Calu3 (cell line): ENCODE data around the gene CD200R1. TPM values are rescaled to one million over a fixed set of nuclear protein-coding genes. Genes with fewer than 3 reads are reported as not detected.

ENCODE experiments used
- BruUV-seq: library from RNA; stranded (reverse); fragments of 400-500 nt; replicated peaks from 2 replicates; lab custom pipeline; 2021; lab: Mats Ljungman, UMichigan
- CTCF ChIA-PET: fragments of 300-600 bp; sonication (Branson Sonifier 250); formaldehyde crosslinking; loops from one replicate; lab custom pipeline; 2022; ENCODE audit warnings: antibody characterized with exemption; lab: Charles Lee
- DNase-seq: peaks from one replicate; pipeline ENCODE4 v3.0.0; 2022
- H3K27ac Mint-ChIP-seq: one replicate; pipeline ENCODE4 v1.8.0; 2022; ENCODE audit warnings: mixed read lengths; ENCODE audit not compliant: unreplicated experiment
- H3K27me3 Mint-ChIP-seq: one replicate; pipeline ENCODE4 v1.8.0; 2022; ENCODE audit warnings: mixed read lengths; ENCODE audit not compliant: unreplicated experiment
- H3K36me3 Mint-ChIP-seq: one replicate; pipeline ENCODE4 v1.8.0; 2022; ENCODE audit warnings: mild to moderate bottlenecking, moderate library complexity, mixed read lengths; ENCODE audit not compliant: insufficient read depth, unreplicated experiment
- H3K4me1 Mint-ChIP-seq: one replicate; pipeline ENCODE4 v1.8.0; 2022; ENCODE audit warnings: mild to moderate bottlenecking, low read depth, mixed read lengths; ENCODE audit not compliant: unreplicated experiment
- H3K4me3 Mint-ChIP-seq: one replicate; pipeline ENCODE4 v1.8.0; 2022; ENCODE audit warnings: mild to moderate bottlenecking, low read depth, moderate library complexity, mixed read lengths; ENCODE audit not compliant: unreplicated experiment
- H3K9me3 Mint-ChIP-seq: one replicate; pipeline ENCODE4 v1.8.0; 2022; ENCODE audit warnings: low read depth, mixed read lengths; ENCODE audit not compliant: unreplicated experiment
- intact Hi-C: fragments of 100-400 bp; cut with micrococcal nuclease; formaldehyde crosslinking; loops from one replicate; pipeline ENCODE4 v1.10.0; 2022; ENCODE audit not compliant: unreplicated experiment
- total RNA-seq: library from RNA; stranded (reverse); gene quantifications from 2 replicates; pipeline ENCODE4 v1.2.3, GENCODE V29; 2022
- TF ChIP-seq, protein P1 (sequence below): fragments of 200-600 bp; IDR thresholded peaks from one replicate; pipeline ENCODE4 v1.8.0; 2022; ENCODE audit warnings: antibody characterized with exemption; ENCODE audit not compliant: unreplicated experiment

The CD200R1 gene
- total RNA-seq, 1 experiment from 2014 or later, result not detected

DNA sequence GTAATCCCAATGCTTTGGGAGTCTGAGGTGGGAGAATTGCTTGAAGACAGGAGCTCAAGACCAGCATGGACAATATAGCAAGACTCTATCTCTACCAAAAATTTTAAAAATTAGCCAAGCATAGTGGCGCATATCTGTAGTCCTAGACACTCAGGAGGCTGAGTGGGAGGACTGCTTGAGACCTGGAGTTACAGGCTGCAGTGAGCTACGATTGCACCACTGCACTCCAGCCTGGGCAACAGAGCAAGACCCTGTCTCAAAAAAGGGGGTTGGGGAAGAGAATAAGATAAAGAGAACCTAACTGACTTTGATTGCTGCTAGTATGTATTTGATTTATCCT lies 755 bp downstream of the CD200R1 start:
- BruUV-seq, result no TSS peak
- CTCF ChIA-PET, result no interaction called here
- no peak for DNase-seq
- Mint-ChIP-seq H3K9me3 (no peaks in the 10 kb centered on the region), H3K4me1 (no peaks in the 10 kb centered on the region), H3K36me3 (no peaks in the 10 kb centered on the region), H3K27ac (no peak overlapping the region), H3K27me3 (peaks cover 14% of the 10 kb centered on the region), H3K4me3 (no peak overlapping the region)
- intact Hi-C loops, result no loop called here
- TF ChIP-seq, protein P1, sequence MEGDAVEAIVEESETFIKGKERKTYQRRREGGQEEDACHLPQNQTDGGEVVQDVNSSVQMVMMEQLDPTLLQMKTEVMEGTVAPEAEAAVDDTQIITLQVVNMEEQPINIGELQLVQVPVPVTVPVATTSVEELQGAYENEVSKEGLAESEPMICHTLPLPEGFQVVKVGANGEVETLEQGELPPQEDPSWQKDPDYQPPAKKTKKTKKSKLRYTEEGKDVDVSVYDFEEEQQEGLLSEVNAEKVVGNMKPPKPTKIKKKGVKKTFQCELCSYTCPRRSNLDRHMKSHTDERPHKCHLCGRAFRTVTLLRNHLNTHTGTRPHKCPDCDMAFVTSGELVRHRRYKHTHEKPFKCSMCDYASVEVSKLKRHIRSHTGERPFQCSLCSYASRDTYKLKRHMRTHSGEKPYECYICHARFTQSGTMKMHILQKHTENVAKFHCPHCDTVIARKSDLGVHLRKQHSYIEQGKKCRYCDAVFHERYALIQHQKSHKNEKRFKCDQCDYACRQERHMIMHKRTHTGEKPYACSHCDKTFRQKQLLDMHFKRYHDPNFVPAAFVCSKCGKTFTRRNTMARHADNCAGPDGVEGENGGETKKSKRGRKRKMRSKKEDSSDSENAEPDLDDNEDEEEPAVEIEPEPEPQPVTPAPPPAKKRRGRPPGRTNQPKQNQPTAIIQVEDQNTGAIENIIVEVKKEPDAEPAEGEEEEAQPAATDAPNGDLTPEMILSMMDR, result no peak

DNA sequence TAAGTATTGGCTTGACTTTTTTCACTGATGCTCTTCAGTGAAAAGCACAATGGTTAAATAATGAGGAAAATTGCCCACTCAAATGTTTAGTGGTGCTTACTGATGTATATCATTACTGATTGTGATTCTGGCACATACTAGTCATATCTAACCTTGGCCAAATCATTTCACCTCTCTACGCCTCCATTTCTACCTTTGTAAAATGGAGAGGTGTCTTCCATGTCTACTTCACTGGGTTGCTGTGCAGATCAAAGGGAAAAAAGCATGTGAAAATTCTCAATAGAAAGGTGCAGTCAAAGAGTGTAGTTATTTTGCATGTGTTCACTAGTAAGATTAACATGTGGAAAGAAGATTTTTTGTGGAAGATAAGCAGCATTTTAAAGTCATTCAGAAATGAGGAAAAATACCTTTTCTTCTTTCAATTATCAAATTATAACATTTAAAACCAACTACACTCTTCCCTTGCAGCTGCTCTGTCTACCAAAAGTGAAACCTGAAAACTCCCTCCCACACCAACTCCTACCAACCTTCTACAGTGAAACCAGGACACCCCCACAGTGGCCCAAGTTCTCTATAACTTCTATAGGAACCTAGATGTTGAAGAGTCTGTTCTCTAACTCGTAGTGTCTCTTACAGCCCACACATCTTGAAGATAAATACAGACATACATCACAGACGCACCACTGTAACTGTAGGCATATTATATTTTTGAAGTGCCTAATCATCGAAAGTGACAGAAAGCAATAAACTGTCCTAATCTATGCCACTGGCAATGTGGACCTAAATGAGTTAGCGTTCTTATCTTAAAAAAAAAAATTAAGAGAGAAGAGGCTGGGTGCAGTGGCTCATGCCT lies 1.4 kb downstream of the CD200R1 start:
- H3K4me3 Mint-ChIP-seq, result no peak overlapping the region
- no TSS peak for BruUV-seq
- DNase-seq, result no peak
- CTCF ChIA-PET, result no interaction called here
- intact Hi-C loops, result no loop called here
- H3K27me3 Mint-ChIP-seq, result peaks cover 14% of the 10 kb centered on the region
- no peaks in the 10 kb centered on the region for H3K36me3 Mint-ChIP-seq
- TF ChIP-seq, protein P1, result no peak
- no peaks in the 10 kb centered on the region for H3K4me1 Mint-ChIP-seq
- no peak overlapping the region for H3K27ac Mint-ChIP-seq
- no peaks in the 10 kb centered on the region for H3K9me3 Mint-ChIP-seq

DNA sequence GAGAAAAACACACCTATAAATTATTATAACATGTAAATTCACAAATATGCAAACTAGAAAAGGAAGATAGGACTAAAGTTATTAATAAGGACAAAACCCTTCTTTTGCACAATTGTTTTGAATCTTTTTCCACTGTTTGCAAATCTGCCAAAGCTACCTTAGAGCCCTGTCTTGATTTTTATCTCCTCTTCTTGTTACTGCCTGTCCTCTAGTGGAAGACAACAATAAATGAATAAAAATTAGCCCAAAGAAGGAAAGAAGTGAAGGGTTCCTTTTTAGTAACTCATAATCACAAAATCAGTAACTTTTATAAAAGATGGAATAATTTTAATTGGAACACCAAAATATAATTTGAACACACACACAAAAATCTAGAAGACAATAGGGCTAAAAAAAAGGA lies 2.7 kb downstream of the CD200R1 start:
- Mint-ChIP-seq H3K4me3 (no peak overlapping the region), H3K36me3 (no peaks in the 10 kb centered on the region), H3K27ac (no peak overlapping the region), H3K27me3 (peaks cover 21% of the 10 kb centered on the region), H3K9me3 (no peaks in the 10 kb centered on the region), H3K4me1 (no peaks in the 10 kb centered on the region)
- BruUV-seq, result no TSS peak
- intact Hi-C loops, result no loop called here
- TF ChIP-seq, protein P1, result no peak
- no peak for DNase-seq
- CTCF ChIA-PET, result no interaction called here

GRCh38 chr3:112967828-112968227 lies 7.1 kb downstream of the CD200R1 start:
- BruUV-seq, result no TSS peak
- CTCF ChIA-PET, result no interaction called here
- no peaks in the 10 kb centered on the region for H3K36me3 Mint-ChIP-seq
- H3K4me3 Mint-ChIP-seq, result no peak overlapping the region
- peaks cover 48% of the 10 kb centered on the region for H3K27me3 Mint-ChIP-seq
- TF ChIP-seq, protein P1, result no peak
- DNase-seq, result no peak
- H3K27ac Mint-ChIP-seq, result no peak overlapping the region
- H3K4me1 Mint-ChIP-seq, result no peaks in the 10 kb centered on the region
- H3K9me3 Mint-ChIP-seq, result peaks cover 7% of the 10 kb centered on the region
- intact Hi-C loops, result no loop called here
